GM18526 (cell line): Measurements from ENCODE around the gene CYTH3.

ENCODE experiments used
- POLR2A ChIP-seq: IDR thresholded peaks from 3 replicates; pipeline ENCODE4 v1.6.1; 2011; ENCODE audit not compliant: insufficient read length; ENCODE audit errors: extremely low read depth

Gene CYTH3

GRCh38 chr7:6170571-6171531 is 101.6 kb downstream of the CYTH3 start:
- no peak for TF ChIP-seq POLR2A

GRCh38 chr7:6169805-6170520 is 102.5 kb downstream of the CYTH3 start:
- TF ChIP-seq POLR2A, result no peak

DNA sequence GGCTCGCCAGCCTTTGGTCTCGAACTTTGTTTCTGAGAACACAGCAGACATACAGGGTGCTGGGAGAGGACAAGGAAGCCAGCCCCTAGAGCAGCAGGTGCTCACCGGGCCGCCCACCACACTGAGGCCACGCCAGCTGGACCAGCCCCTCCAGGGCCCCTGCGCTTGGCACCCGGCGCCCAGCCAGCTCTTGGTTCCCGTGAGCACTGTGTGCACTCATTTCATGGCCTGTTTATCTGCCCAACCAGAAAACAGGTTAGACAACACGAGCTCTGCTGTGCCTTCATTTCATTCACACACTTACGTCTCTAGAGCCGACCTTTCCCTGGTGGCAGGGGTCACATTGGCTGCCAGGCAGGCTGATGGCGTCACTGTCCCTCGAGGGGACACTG is 104.0 kb downstream of the CYTH3 start:
- no peak for TF ChIP-seq POLR2A

DNA sequence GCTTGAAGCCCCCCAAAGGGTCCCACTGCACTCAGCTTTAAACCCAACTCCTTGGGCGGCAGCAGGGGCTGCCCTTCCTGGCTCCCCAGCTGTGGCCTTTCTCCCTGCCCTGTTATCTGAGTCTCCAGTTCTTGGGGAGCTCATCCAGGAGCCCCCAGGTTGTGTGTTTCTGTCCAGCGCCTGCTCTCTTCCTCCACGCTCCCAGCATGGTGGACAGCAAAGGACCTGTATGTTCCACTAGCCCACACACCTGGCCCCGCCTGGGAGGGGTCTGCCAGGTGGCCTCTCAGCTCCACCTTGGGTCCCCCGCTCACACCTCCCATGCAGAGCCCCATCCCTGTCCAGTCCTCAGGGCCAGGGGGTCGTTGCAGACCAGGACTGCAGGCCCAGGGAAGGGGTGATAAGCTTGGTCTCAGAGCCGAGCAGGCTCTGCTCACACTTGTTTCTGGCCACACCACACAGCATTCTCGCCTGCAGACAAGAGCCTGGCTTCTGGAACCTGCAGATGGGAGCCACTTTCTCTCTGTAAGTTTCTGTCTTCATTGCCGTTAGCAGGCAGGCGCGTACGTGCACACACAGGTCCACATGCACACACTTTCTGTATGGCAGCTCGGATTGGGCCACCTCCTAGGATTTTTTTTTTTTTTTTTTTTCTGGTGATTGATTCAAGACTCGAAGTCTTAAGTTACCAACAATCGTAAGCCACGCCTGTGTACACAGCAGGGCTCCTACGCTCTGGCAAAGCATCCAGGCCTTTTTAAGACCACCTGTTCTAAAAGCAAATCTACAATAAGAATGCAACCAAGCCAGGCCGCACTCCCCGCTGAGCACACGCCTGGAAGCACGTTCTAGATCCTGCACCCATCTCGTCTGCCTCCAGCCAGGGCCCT is 104.6 kb downstream of the CYTH3 start:
- no peak for TF ChIP-seq POLR2A

- TF ChIP-seq POLR2A, result no peak
Observed at GRCh38 chr7:6167004-6167551, 105.3 kb downstream of the CYTH3 start.

- TF ChIP-seq POLR2A, result no peak
Observed at GRCh38 chr7:6166443-6166891, 106.0 kb downstream of the CYTH3 start.

DNA sequence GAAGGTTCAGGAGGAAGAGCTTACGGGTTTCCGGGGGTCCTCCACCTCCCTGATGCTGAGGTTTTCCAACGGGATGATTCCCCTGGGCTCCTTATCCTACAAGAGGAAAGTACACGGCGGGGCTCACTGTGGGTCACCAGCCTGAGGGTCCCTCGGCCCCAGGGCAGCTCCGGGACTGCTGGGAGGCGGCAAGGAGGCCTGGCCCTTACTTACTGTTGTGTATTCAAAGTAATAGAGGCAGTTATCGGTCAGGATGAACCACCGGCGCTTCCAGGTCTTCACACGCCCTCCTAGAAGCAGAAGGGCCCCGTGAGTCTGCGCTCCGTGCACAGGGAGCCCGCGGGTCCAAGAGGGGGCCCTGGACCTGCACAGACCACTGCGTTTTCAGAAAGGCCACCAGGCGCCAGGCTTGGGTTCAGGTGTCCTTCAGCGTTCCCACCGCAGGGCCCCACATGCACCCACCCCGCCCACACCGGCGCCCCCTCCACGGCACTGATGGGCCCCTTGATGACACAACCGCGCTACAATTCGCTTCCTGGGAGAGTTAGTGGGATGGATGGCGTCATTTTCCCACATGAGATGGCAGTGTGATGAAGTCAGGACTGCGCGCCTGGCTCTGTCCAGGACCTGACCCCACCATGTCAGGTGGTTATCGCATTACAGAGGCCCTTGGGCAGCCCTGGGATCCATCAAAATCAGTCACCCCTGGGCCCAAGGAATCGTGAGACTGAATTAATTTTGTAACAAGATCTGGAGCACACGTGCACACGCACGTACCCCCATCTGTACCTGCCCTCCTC is 106.7 kb downstream of the CYTH3 start:
- TF ChIP-seq POLR2A, result no peak

GRCh38 chr7:6165075-6165474 is 107.3 kb downstream of the CYTH3 start:
- TF ChIP-seq POLR2A, result no peak

GRCh38 chr7:6164491-6164890 is 107.9 kb downstream of the CYTH3 start:
- TF ChIP-seq POLR2A, result no peak

- TF ChIP-seq POLR2A, result no peak
Observed at GRCh38 chr7:6164010-6164409, 108.4 kb downstream of the CYTH3 start.

DNA sequence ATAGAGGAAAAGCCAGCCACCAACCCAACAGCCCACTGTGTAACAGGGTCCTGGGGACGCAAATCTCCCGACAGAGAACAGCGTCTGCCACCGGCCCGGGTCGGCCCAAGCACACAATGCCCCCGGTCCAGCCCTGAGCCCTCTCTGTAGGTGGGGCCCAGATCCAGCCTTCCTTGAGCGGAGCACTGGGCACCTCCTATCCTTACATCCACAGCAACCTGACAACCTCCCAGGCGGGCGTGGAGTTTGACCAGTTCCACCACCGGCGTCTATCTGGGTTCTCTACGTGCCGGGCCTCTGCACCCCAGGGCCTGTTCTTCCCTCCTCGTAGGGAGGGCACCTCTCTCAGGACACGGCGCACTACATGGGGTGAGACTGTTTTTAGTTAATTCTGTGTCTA is 109.0 kb downstream of the CYTH3 start:
- TF ChIP-seq POLR2A, result no peak

- TF ChIP-seq POLR2A, result no peak
Observed at GRCh38 chr7:6162650-6163366, 109.6 kb downstream of the CYTH3 start.

GRCh38 chr7:6162331-6162620 is 110.1 kb downstream of the CYTH3 start:
- no peak for TF ChIP-seq POLR2A
